ENCODE data around the gene JAK2. TPM values are rescaled to one million over a fixed set of nuclear protein-coding genes. Genes with fewer than 3 reads are reported as not detected.

JAK2 gene
- polyA plus RNA-seq, 1 donor (not counting 4 experiments of a cell fraction or from before 2014, with no cell fraction given): 5.4 TPM

GRCh38 chr9:5122116-5122515 lies 137.0 kb downstream of the JAK2 start:
- Histone ChIP-seq H3K4me1 (ENCODE audit: control insufficient read depth, extremely low read depth, insufficient read depth, low read length) (no peaks in the 10 kb centered on the region), H3K27ac (ENCODE audit: control insufficient read depth, insufficient read depth, low read length) (no peak overlapping the region), H3K79me2 (ENCODE audit: control insufficient read depth, insufficient read depth, low read length) (no peaks in the 10 kb centered on the region), H3K9me1 (ENCODE audit: control insufficient read depth, extremely low read depth, insufficient read depth, low read length) (no peaks in the 10 kb centered on the region), H3K27me3 (ENCODE audit: control insufficient read depth, extremely low read depth, insufficient read depth, low read length) (no peaks in the 10 kb centered on the region), H3K4me2 (ENCODE audit: control insufficient read depth, extremely low read depth, insufficient read depth, low read depth, low read length) (no peak overlapping the region), H4K20me1 (ENCODE audit: control insufficient read depth, extremely low read depth, insufficient read depth, low read length) (no peaks in the 10 kb centered on the region), H2AFZ (ENCODE audit: control insufficient read depth, low read length) (no peak overlapping the region), H3K4me3 (ENCODE audit: control insufficient read depth in 2 of 3, extremely low read depth in 1 of 3, insufficient read depth in 2 of 3, low read depth in 1 of 3, low read length in 3 of 3) (no peak overlapping the region), H3K36me3 (ENCODE audit: control insufficient read depth in 2 of 2, extremely low read depth in 1 of 2, insufficient read depth in 2 of 2, low read length in 2 of 2) (no peaks in the 10 kb centered on the region), H3K9me3 (ENCODE audit: control insufficient read depth, low read depth, low read length) (no peaks in the 10 kb centered on the region), H3K9ac (ENCODE audit: control insufficient read depth, extremely low read depth, insufficient read depth, low read length) (no peak overlapping the region)
- DNase-seq (ENCODE audit: low read depth, low spot score) (no peak), FAIRE-seq (no peak)
- no peak for TF ChIP-seq EZH2 (IDR thresholded peaks at IDR 0.05; ENCODE audit: low read length)
- TF ChIP-seq CTCF (optimal IDR thresholded peaks at IDR 0.05 in 1 of 3, IDR thresholded peaks at IDR 0.05 in 1 of 3, conservative IDR thresholded peaks at IDR 0.05 in 1 of 3; ENCODE audit: extremely low read depth in 1 of 3, insufficient read depth in 2 of 3, low read length in 3 of 3): no peak
- dilution Hi-C loops (cut with MboI; ENCODE audit: extremely low pct_ligation_motif_present, low sequenced_read_pairs): no loop called here

- no peaks in the 10 kb centered on the region for H3K9me3 ChIP-seq (ENCODE audit: control insufficient read depth, low read depth, low read length)
- dilution Hi-C loops (cut with MboI; ENCODE audit: extremely low pct_ligation_motif_present, low sequenced_read_pairs): no loop called here
- H2AFZ ChIP-seq (ENCODE audit: control insufficient read depth, low read length): no peak overlapping the region
- H3K36me3 ChIP-seq (ENCODE audit: control insufficient read depth in 2 of 2, extremely low read depth in 1 of 2, insufficient read depth in 2 of 2, low read length in 2 of 2): no peaks in the 10 kb centered on the region
- H3K9me1 ChIP-seq (ENCODE audit: control insufficient read depth, extremely low read depth, insufficient read depth, low read length): no peaks in the 10 kb centered on the region
- DNase-seq (ENCODE audit: low read depth, low spot score): no peak
- TF ChIP-seq CTCF (optimal IDR thresholded peaks at IDR 0.05 in 1 of 3, IDR thresholded peaks at IDR 0.05 in 1 of 3, conservative IDR thresholded peaks at IDR 0.05 in 1 of 3; ENCODE audit: extremely low read depth in 1 of 3, insufficient read depth in 2 of 3, low read length in 3 of 3) (no peak), EZH2 (IDR thresholded peaks at IDR 0.05; ENCODE audit: low read length) (no peak)
- no peaks in the 10 kb centered on the region for H3K79me2 ChIP-seq (ENCODE audit: control insufficient read depth, insufficient read depth, low read length)
- H3K4me1 ChIP-seq (ENCODE audit: control insufficient read depth, extremely low read depth, insufficient read depth, low read length): no peaks in the 10 kb centered on the region
- H3K4me3 ChIP-seq (ENCODE audit: control insufficient read depth in 2 of 3, extremely low read depth in 1 of 3, insufficient read depth in 2 of 3, low read depth in 1 of 3, low read length in 3 of 3): no peak overlapping the region
- H3K27ac ChIP-seq (ENCODE audit: control insufficient read depth, insufficient read depth, low read length): no peak overlapping the region
- no peaks in the 10 kb centered on the region for H3K27me3 ChIP-seq (ENCODE audit: control insufficient read depth, extremely low read depth, insufficient read depth, low read length)
- no peak overlapping the region for H3K4me2 ChIP-seq (ENCODE audit: control insufficient read depth, extremely low read depth, insufficient read depth, low read depth, low read length)
- H4K20me1 ChIP-seq (ENCODE audit: control insufficient read depth, extremely low read depth, insufficient read depth, low read length): no peaks in the 10 kb centered on the region
- no peak overlapping the region for H3K9ac ChIP-seq (ENCODE audit: control insufficient read depth, extremely low read depth, insufficient read depth, low read length)
- FAIRE-seq: no peak
Measured at GRCh38 chr9:5122516-5122915, 137.4 kb downstream of the JAK2 start.

Measured in keratinocyte (primary cell).